MG63 (cell line): ENCODE measurements around the gene SPAG5. TPM values are rescaled to one million over a fixed set of nuclear protein-coding genes. Genes with fewer than 3 reads are reported as not detected.

Experiments
- DNase-seq: peaks from one replicate; pipeline ENCODE4 v3.0.0-alpha.2; 2020
- H3K27me3 ChIP-seq: fragments of 250-450 bp; sonication (Bioruptor Pico); 2 replicates; pipeline ENCODE4 v1.5.1; 2020; ENCODE audit warnings: mild to moderate bottlenecking, moderate library complexity
- H3K36me3 ChIP-seq: fragments of 250-450 bp; sonication (Bioruptor Pico); 2 replicates; pipeline ENCODE4 v1.5.1; 2020; ENCODE audit warnings: mild to moderate bottlenecking, moderate library complexity
- H3K4me3 ChIP-seq: fragments of 250-450 bp; sonication (Bioruptor Pico); 2 replicates; pipeline ENCODE4 v1.5.1; 2020; ENCODE audit warnings: mild to moderate bottlenecking, moderate library complexity
- H3K9me3 ChIP-seq: fragments of 250-450 bp; sonication (Bioruptor Pico); 2 replicates; pipeline ENCODE4 v1.5.1; 2020; ENCODE audit warnings: mild to moderate bottlenecking, moderate library complexity
- total RNA-seq: library from RNA; depleted of rRNA; stranded (reverse); fragments of >200 nt; shearing (Covaris generic); gene quantifications from 2 replicates; pipeline ENCODE4 v1.2.3, GENCODE V29; 2014; ENCODE audit warnings: low replicate concordance

SPAG5 gene
- total RNA-seq, 1 experiment from 2014 or later, result 45.1 TPM

DNA sequence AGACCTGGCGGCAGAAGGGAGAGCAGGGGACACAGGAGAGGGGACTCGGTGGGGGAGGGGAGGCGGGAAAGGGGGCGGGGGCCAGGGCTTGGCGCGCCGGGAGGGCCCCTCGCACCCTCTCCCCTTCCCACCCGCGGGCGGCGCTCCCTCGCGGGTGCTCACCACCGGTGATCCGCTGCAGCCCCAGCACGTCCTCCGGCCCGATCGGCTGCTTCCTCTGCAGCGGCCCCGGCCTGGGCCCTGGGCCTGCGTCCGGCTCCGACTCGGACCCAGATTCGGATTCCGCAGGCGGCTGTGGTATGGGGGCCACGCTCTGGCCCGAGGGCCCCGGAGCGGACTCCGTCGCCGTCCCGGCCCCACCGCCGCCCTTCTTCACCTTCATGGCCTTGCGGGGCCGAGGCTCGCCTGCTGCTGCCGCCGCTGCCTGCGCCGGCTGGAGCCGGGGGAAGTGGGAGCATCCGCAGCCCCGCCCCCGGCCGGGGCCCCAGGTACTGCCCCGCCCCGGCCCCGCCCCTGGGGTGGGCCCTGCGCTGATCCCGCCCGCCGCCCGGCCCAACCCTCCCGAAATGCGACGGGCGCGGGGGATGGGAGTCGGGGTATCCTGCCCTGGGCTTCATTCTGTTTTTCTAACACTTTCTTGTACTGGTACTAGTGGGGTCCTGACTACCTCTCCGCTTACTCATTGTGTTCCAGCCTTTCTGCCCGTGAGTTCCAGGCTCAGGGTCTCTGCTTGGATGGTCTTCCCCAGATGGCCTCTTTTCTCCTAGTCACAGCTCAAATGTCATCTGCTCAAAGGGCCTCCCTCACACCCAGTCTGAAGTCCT, 46.4 kb downstream of the SPAG5 start, which contains the start of gene UNC119:
Gene UNC119 (minus strand): TSS at position 449 of the 824 bp plus-strand sequence. CDS start 67 bp downstream, at position 382.
- H3K36me3 ChIP-seq, result peaks cover 34% of the 10 kb centered on the region
- DNase-seq, result peak; percentile 77
- H3K9me3 ChIP-seq, result no peaks in the 10 kb centered on the region
- no peaks in the 10 kb centered on the region for H3K27me3 ChIP-seq
- H3K4me3 ChIP-seq, result peak within 1 kb of the TSS; percentile 93

DNA sequence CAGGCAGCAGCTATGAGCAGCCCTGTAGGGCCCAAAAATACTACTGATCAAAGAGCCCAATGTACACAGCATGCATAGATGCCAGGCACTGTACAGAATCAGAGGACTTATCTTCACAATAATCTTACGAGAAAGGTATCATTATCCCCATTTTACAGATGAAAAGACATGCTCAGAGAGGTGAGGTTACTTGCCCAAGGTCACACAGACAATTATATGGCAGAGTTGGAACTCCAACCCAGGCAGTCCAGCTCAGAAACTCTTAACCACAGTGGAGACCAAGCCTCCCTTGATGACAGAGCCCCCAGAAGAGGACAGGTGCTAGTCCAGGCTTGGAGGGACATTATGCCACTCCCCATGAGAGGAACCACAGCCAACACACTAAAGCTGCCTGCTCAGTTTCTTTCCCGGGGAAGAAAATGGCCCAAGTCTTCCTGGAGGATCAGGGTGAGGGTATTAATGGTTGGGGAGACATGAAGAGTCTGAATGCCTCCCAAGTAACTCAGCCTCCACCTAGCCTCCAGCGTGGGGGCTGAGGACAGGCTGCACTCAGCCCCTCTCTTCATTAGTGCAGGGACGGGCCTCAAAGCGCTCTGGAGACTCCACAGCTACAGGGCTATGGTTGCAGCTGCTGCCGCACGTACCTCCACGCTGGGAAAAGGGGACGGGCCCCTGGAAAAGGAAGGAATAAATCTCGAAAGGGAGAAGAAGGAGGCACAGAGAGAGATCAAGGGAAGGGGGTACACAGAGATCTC, 47.2 kb downstream of the SPAG5 start:
- H3K4me3 ChIP-seq, result peak overlapping the region; percentile 93
- H3K9me3 ChIP-seq, result no peaks in the 10 kb centered on the region
- H3K36me3 ChIP-seq, result peaks cover 38% of the 10 kb centered on the region
- no peak for DNase-seq
- no peaks in the 10 kb centered on the region for H3K27me3 ChIP-seq

DNA sequence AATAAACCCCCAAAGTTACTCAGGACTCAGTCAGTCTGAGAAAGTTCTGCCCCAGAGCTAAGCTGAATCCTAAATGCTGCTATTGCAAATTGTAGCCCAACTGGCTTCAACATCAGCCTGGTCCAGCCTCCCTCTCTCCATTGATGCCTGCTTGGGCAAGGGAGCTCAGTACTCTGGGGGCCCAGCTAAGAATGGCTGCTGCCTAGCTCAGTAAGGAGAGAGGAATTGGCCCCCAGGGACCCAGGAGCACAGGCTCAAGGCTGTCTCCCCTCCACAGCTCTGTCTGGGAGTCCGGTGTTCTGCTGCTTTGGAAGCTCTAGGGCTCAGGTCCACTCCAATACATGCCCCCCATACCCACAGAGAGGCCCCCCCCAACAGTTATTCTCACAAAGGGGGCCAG, 48.0 kb downstream of the SPAG5 start:
- no peak for DNase-seq

DNA sequence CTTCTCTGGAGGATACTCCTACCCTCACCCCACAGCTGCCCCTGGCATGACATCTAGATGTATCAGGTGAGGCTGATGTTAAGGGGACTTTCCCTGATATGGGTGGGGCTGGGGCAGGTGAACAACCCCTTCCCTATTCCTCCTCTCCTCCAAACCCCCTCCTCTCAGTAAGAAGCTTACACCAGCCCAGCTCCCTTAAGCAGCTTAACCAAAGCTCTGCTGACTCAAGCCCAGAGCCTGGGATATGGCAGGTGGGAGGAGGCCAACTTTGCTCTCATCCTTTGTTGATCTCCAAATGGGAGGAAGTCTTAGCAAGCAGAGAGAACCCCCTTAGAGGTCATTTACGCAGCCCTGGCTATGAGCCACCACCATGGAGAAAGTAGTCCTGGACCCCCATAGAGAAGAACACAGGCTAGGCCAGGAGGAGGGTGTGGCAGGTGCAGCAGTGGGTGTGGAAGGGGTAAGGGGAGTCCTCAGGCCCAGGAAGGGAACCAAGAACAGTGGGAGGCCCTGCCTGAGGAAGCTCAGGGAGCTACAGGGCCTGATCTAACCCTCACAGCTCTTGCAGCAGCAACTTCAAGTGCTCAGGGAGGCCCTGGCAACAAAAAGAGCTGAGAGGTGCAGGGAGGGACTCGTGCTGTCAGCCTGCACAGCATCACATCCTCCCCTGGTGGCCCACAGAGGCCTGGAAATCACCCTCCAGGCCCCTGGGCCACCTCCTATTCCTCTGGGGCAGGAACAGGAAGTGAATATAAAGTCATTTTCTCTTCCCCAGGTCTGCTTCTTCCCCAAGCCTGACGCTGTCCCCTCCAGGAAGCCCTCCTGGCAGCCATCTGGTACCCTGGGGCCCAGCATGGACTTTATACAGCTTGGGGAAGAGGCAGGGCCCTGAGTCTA, 49.3 kb downstream of the SPAG5 start:
- Histone ChIP-seq H3K9me3 (no peaks in the 10 kb centered on the region), H3K27me3 (no peaks in the 10 kb centered on the region), H3K36me3 (peaks cover 30% of the 10 kb centered on the region), H3K4me3 (no peak overlapping the region)
- no peak for DNase-seq

More for the DNA sequence above, 48.0 kb downstream of the SPAG5 start:
- Histone ChIP-seq H3K9me3 (no peaks in the 10 kb centered on the region), H3K36me3 (peaks cover 34% of the 10 kb centered on the region), H3K27me3 (no peaks in the 10 kb centered on the region), H3K4me3 (no peak overlapping the region)

DNA sequence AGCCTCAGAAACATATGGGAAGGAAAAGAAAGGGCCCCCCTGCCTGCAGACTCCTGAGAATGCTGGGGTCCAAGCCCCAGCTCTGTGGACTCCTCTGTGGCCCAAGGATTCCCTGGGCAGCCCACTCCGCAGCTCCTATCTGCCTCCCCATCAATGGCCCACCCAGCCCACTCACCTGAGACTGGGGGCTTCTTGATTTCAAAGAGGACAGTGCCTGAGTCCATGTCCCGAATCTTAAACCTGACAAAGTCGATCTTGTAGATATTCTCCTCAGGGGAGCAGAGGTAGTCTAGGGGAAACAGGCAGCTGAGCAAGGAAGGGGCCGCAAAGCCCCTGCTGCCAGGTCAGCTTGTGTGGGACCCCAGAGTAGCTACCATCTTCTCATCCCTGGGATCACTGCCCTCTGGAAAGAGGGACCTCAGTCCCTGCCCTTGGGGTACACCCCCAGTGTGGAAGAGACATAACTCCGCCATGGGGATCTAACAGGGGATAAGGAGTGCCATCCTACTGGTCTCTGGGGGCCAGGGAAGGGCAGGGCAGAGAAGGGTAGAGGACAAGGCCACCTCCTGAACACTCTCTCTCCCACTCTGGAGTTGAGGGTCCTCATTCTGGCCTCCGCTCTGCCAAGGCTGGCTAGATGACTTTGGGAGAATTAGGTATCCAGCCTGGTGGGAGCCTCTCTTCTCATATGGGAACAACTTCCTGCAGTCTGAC, 50.3 kb downstream of the SPAG5 start:
- no peak for DNase-seq
- H3K4me3 ChIP-seq, result no peak overlapping the region
- no peaks in the 10 kb centered on the region for H3K9me3 ChIP-seq
- peaks cover 26% of the 10 kb centered on the region for H3K36me3 ChIP-seq
- H3K27me3 ChIP-seq, result no peaks in the 10 kb centered on the region

DNA sequence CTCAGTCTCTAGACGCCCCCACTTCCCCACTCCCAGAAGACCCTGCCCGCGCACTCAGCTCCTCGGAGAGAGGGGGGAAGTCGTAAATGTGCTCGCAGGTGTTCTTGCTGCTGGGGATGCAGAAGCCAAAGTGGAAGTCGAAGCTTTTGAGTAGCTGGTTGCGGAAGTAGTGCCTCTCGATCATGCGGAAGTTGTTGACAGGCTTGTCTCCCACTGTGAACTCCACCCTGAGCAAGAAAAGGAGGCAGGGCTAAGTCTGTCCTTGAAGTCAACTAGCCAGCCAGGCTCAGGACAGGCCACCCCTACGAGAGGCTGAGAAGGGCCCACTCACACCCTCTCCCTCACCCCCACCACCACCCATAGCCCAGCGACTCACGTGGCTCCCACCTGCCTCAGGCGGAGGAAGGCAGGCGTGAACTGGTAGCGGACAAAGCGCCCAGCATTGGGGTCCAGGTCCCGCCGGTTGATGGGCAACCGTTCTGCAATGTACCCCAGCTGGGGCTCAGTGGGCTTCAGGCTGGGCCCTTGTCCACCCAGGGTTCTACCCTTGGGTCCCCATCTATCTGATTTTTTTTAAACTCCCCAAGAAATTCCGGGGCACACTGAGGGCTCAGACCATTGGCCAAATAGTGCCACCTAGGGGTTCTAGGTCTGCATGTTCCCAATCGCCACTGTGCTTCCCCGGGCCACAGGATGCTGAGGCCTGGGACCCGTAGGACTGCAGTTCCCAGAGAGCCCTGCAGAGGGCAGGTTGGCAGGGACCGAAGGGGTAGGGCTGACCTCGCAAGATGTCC, 51.0 kb downstream of the SPAG5 start:
- no peaks in the 10 kb centered on the region for H3K27me3 ChIP-seq
- no peak overlapping the region for H3K4me3 ChIP-seq
- peak; percentile 74 for DNase-seq
- no peaks in the 10 kb centered on the region for H3K9me3 ChIP-seq
- H3K36me3 ChIP-seq, result peaks cover 22% of the 10 kb centered on the region

DNA sequence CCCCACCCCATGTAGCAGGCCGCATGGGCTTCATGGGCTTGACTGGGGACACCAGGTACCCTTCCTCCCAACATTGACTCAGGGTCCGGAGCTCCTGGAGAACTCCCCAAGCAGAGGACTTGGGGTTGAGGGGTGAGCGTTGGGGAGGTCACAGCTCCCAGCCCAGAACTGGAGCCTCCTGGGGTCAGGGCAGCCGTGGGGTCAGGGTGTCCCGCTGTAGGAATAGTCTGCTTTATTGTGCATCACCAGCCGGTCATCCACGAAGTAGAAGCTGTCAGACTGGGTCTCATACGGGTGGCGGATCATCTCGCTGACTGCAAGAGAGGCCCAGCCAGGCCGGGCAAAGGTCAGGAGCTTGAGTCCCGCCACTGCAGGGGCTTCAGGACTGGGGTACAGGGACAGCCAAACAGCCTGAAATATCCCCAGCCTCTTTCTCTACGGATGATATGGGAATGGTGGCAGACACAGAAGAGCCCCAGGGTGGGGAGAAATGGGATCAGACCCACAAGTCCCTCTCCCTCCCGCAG, 51.7 kb downstream of the SPAG5 start:
- Histone ChIP-seq H3K36me3 (peaks cover 22% of the 10 kb centered on the region), H3K4me3 (no peak overlapping the region), H3K9me3 (no peaks in the 10 kb centered on the region), H3K27me3 (no peaks in the 10 kb centered on the region)
- DNase-seq, result no peak

DNA sequence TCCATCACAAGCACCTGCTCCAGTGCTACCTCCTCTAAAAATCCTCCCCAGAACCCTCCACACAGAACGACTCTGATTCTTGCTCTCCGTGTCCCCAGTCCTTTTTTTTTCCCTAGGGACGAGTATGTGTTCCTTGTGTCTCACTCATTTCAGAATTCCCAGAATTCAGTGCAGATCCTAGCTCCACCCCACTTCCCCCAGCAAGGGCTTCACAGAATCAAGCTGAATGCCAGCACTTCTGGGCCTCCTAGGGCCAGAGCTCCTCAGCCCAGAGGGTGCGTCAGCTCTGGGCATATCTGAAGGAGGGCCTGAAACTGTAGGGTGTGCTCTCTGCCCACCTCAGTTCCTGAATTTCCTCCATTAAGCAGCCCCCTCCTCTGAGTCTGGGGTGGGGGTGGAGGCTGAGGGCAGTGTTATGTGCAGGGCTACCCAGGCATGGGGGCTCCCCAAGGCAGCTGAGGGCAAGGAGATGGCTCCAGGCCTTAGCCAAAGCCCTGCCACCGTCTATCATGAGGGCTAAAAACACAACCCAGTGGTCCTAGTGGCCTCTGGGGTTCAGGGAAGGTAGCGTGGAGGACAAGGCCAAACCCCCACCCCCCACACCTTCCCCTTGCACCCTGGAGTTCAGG, 52.9 kb downstream of the SPAG5 start:
- no peak for DNase-seq
- no peaks in the 10 kb centered on the region for H3K27me3 ChIP-seq
- peaks cover 22% of the 10 kb centered on the region for H3K36me3 ChIP-seq
- H3K9me3 ChIP-seq, result no peaks in the 10 kb centered on the region
- no peak overlapping the region for H3K4me3 ChIP-seq

DNA sequence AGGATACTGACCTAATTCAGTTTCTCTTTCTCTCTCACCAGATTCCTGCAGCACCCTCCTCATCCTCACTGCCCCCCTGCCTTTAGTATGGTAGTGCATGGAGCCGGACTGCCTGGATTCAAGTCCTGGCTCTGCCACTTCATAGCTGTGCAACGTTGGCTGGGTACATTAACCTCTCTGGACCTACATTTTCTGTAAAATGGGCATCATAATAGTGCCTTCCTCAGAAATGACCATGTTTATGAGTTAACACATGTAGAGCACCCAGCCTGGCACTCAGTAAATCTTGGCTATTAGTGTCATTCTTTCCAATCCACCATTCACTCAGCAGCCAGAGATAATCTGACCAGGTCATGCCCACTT, 53.7 kb downstream of the SPAG5 start:
- DNase-seq, result no peak
- Histone ChIP-seq H3K36me3 (peaks cover 22% of the 10 kb centered on the region), H3K4me3 (no peak overlapping the region), H3K27me3 (no peaks in the 10 kb centered on the region), H3K9me3 (no peaks in the 10 kb centered on the region)

DNA sequence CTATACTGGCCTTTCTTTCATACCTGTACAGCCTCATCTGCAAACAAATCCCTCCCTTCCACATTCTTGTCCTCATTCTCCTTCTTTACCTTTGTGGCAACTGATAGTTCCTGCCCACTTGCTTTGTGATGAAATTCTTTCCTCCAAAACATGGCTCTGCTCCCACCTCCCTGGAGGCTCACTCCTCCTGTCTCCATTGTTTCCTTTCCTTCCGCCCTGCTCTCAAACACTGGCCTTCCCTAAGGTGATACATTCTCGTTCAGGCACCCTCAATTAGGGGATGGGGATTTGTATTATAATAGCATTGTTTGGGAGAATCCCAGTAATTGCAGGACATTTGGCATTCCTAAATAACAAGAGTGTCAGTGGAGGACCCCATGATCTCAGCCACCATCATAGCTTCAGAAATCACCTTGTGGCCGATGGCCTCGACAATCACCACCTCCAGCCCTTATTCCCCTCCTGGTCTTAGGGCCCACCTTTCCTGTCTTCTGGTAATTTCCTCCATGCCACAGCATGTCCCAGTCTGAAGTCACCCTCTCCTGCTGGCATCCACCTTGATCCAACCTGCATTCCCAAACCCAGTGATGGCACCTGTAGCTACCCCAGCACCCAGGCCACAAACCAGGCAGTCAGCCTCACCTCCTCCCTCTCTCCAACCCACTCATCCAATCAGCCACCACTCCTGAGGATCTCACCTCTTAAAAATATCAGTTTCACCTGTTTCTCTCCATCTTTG, 54.3 kb downstream of the SPAG5 start:
- Histone ChIP-seq H3K4me3 (no peak overlapping the region), H3K36me3 (peaks cover 22% of the 10 kb centered on the region), H3K9me3 (no peaks in the 10 kb centered on the region), H3K27me3 (no peaks in the 10 kb centered on the region)
- DNase-seq, result no peak

DNA sequence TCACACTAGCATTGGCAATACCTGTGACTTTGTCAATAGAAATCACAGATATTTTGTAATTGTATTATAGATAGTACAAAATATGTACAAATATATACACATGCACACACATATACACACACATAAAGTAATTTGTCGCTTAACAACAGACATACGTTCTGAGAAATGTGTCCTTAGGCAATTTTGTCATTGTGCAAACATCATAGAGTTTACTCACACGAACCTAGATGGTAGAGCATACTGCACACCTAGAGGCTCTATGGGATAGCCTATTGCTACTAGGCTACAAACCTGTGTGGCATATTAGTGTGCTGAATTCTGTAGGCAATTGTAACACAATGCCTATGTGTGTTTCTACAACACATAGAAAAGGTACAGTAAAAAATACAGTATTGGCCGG, 57.4 kb downstream of the SPAG5 start:
- peaks cover under 1% of the 10 kb centered on the region; the same call in 1 of the 2 replicates for H3K36me3 ChIP-seq
- no peaks in the 10 kb centered on the region for H3K27me3 ChIP-seq
- H3K4me3 ChIP-seq, result no peak overlapping the region
- H3K9me3 ChIP-seq, result no peaks in the 10 kb centered on the region
- no peak for DNase-seq

DNA sequence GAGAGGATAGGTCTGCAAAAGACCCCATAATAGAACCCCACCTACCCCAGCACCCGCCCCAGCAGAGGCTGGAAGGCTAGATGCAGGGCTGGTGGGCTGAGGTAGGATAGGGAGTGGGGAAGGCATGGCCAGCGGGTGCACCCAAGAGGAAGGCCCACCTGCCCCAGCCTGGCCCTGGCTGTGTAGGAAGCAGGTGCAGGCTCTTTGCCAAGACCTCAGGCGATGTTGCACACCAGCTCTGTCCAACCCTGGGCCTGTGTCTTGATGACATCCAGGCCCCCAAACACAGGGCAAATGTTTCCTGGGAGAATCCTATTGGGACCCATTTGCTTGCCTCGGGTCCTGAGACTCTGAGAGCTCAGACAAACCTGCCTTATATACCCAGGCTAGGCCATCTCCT, 58.6 kb downstream of the SPAG5 start:
- Histone ChIP-seq H3K4me3 (no peak overlapping the region), H3K9me3 (no peaks in the 10 kb centered on the region), H3K36me3 (no peaks in the 10 kb centered on the region), H3K27me3 (no peaks in the 10 kb centered on the region)
- no peak for DNase-seq

DNA sequence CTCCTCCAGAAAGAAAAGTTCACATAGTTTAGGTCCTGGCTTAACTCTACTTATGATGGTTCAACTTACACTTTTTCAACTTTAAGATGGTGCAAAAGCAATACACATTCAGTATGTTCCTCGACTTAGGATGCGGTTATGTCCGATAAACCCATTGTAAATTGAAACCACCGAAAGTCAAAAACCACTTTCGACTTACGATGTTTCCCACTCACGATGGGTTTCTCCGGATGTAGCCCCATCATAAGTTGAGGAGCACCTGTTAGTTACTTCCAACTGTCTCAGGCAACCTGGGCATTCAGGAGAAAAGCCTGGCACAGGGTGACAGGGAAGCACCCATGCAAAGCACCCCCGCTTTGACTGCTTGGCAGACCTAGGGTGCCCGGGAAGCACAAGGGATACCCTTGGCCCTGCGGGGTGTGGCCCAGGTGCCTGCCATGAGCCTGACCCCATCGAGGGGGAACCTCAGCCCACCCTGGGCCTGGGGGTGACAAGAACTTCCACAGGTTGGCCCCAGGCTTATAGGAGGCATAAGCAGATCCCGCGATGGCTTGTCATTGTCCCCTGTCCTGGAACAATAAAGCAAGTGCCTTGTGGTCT, 60.4 kb downstream of the SPAG5 start:
- H3K27me3 ChIP-seq, result no peaks in the 10 kb centered on the region
- no peaks in the 10 kb centered on the region for H3K36me3 ChIP-seq
- DNase-seq, result no peak
- H3K9me3 ChIP-seq, result no peaks in the 10 kb centered on the region
- no peak overlapping the region for H3K4me3 ChIP-seq

DNA sequence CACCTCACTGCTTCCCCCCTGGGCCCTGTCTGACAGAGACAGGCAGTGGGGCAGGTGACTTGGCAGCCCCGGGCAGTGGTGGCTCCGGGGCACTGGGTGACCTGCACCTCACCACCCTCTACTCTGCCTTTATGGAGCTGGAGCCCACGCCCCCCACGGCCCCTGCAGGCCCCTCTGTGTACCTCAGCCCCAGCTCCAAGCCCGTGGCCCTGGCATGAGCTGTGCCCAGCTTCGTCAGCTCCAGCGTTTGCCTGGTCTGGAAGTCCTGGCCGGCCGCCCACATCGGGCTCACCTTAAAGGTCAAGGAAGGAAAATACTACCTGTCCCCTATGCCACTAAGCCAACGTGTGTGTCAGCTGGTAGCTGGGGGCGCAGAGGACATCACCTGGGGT, 61.6 kb downstream of the SPAG5 start:
- Histone ChIP-seq H3K36me3 (no peaks in the 10 kb centered on the region), H3K4me3 (no peak overlapping the region), H3K9me3 (no peaks in the 10 kb centered on the region), H3K27me3 (no peaks in the 10 kb centered on the region)
- DNase-seq, result no peak
